GM19324 (cell line): ENCODE results near the gene UPB1.

Experiments used
- ATAC-seq: cut with Tn5 transposase; IDR thresholded peaks from one replicate; pipeline ENCODE4 v1.9.1; 2021; ENCODE audit warnings: mild to moderate bottlenecking, moderate library complexity; ENCODE audit not compliant: unreplicated experiment, low FRiP score

Gene UPB1

DNA sequence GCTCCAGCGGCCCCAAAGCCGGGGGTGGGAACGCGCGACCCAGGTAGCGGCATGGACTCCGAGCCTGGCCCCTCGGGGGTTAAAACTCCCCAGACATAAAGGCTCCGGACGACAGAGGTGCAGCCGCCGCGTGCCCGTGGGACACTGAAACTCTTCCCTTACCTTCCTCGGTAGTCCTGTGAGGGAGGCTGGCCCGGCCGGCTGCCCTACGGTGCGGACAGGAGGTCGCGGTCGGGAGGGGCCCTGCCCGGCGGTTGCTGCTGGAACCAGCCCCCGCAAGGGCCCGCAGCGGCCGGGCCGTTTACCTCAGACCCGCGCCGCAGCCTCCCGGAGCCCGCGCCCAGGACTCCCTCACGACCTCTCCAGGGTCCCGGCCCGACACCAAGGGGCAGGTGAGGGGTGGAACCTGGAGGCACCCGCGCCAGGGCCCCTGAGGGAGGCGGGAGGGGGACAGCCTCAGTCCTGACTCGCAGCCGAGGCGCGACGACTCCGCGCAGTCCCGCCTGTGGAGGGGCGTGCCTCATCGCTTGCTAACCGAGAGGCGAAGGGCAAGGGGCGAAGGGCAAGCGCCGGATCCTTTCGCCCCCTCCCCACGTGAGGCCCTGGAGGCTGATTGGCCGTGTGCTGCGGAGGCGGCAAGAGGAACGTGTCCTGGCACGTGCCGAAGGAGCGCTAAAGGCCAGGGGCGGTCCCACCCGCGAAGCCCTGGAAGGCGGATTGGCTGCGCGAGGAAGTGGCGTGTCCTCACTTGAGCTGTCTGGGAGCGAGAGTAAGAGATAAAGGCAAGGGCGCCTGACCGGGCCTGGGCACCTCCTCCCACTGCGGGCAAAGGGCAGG lies at the start of gene UPB1:
Gene UPB1, plus strand, starts transcription at position 805 of the 837 bp plus-strand sequence. CDS start 72 bp downstream, outside the sequence.
- ATAC-seq, result no peak

DNA sequence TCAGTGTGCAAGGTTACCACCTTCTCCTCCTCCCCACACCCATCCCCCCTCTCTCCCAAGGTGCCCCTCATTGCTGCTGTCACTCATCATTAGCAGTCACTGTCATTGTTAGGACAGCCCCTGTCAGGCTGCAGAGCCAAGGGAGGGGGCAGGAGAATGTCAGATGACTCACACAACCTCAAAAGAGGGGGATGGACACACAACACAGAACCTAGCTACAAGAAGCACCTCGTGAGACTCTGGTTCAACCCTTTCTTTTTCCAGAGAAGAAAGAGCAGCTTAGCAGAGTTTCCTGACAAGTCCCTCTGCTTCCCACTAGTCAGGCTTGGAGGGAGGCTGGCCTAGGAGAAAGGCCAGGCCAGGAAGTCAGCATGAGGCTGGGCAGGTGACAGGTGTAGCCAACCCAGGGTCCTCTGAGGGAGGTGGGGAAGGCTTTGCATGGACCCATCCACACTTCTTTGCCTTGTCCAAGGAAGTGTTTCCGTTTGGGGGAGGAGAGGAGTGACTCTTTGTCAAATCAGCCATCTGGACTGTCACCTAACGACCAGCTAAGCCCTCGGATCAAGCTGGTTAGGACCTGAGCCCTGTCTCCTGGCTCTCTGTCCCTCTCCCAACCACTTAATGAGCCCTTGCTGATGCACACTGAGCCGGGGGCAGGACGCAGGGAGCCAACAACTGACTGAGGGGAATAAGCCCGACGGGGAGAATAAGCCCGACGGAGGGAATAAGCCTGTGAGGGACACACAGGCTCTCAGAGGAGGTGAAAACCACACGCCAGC lies 49.5 kb upstream of the UPB1 start:
- no peak for ATAC-seq

DNA sequence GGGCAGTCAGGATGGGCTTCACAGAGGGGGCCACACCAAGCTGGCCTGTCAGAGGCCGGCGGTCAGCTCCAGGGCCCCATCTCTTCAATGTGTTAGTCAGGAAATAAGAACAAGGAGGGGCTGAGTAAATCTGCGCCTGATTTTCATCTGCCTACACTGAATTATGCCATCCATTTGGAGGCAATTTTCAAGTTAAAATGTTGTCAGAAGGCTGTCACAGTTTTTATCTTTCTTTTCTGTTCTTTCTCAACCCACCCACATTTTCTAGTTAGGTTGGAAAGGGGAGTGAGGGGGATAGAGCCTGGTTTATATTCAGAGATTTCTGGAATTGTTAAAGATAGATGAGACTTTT lies 48.9 kb upstream of the UPB1 start:
- ATAC-seq, result no peak

DNA sequence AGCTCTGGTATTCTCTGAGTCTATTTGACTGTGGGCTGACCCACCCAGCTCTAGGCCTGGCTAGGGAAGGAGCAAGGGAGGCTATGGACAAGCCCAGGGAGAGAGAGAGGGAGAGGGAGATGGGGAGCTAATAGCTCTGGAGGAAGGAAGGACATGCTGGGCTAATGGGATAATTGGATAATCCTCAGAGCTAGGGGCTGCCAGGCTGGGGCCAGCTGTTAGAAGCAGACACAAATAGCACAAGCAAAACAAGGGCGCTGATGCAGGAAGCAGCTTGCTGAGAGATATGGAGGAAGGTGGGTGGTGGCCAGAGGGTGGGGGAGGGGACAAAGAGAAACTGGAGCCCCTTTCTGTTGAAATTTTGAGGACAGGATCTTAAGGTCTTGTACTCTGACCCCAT lies 44.5 kb upstream of the UPB1 start:
- no peak for ATAC-seq

DNA sequence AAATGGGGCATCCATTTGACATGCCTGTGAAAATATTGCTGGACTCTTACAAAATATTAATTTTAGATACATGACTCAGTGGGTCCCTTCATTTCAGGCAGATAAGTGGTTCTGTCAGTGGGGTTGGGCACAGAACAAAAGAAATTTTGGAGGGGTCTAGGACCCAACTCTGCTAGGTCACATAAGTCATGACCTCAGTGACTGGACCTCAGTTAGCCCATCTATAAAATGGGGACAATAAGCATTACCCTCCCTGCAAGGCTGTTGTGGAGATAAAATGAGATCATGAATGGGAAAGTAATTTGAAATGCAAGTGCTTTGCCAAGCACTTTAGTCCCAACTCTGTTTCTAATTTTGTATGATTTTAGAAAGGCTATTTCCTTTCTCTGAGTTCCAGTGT lies 44.0 kb upstream of the UPB1 start:
- no peak for ATAC-seq

DNA sequence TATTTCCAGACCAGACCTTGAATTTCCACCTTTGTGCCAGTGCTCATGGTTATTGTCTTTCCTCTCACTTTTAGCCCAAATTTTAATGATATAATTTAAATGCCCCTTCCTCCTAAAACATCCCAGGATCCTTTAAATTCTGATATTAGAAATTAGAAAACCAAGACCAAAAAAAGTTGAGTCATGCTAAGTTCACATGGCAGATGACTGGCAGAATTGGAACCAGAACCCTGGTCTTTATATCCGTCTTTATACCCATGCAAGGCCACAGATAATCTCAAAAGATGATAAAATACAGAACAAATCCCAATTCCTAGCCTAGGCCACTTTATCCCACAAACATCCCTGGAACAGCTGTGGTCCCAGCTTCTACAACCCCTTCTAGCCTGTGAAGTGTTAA lies 41.3 kb upstream of the UPB1 start:
- no peak for ATAC-seq

DNA sequence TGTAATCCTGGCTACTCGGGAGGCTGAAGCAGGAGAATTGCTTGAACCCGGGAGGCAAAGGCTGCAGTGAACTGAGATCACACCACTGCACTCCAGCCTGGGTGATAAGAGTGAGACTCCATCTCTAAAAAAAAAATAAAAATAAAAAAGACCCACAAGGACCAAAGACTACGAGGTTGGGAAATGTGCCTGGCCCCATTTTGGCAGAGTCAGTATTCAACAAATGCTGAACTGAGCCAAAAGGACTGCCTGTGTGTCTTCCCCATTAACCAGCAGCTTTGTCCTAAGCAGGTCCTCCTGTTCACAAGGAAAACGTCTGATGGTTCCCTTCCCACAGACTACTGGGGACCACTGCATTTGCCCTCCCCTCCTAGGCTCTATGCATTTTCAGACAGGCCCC lies 40.1 kb upstream of the UPB1 start:
- no peak for ATAC-seq

DNA sequence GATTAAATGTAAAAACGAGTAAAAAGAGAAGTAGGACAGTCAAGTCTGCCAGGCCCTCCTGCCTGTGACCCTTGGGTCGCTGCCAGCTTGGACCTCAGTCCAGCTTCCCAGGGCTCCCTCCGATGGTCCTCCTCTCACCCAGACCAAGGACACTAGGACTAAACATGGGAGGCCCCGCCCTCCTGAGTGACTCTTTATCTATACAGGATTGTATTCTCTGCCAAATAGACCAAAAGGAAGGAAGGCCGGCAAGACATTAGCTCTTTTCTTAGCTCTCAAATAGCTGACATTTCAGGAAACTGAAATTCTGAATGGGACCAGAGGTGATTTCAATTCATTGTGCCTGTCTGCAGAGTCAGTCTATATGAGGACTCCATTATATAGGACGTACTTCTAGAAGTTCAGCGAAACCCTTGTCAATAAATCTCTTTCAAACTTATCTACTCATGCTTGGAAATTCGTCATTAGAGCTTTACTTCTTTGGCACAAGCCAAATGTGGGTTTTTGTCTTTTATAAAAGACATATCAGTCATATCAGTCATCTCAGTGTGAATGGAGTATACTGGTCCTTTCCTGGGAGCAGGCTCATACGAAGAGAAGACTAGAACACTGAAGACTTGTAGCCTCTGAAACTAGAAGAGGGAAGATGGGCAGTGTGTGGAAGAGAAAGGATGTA lies 39.2 kb upstream of the UPB1 start:
- no peak for ATAC-seq

DNA sequence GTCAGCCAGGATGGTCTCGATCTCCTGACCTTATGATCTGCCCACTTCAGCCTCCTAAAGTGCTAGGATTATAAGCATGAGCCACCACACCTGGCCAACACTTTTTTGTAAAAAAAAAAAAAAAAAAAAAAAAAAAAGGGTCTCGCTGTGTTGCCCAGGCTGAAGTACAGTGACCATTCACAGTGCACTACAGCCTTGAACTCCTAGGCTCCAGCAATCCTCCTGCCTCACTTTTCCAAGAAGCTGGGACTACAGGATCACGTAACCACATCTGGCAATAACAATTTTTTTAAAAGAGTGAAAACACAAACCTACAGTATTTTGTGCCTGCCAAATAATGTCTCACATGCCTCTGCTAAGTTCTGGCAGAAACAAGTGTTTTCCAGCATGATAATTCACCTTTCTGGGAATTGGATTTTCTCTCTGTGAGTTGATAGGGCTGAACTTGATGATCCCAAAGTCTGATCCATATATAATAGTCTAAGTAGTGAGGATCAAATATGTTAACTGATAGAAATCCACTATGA lies 37.2 kb upstream of the UPB1 start:
- ATAC-seq, result no peak

DNA sequence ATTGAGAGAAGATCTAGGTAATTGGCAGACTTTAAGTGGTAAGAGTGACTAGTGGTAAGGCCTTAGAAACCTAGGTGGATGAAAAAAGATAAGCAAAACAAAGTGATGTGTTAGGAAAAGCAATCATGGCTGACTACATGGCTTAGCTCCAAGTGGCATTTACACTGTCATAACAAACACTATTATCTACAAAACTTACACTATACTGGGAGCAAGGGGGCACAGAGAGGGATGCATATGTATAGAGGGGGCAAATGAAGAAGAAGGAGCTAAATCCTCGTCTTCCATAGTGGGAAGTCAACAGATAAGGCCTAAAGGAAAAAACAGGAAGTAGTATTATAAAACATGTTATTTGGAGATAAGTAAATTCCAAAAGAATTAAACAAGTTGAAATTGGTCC lies 35.2 kb upstream of the UPB1 start:
- ATAC-seq, result no peak

DNA sequence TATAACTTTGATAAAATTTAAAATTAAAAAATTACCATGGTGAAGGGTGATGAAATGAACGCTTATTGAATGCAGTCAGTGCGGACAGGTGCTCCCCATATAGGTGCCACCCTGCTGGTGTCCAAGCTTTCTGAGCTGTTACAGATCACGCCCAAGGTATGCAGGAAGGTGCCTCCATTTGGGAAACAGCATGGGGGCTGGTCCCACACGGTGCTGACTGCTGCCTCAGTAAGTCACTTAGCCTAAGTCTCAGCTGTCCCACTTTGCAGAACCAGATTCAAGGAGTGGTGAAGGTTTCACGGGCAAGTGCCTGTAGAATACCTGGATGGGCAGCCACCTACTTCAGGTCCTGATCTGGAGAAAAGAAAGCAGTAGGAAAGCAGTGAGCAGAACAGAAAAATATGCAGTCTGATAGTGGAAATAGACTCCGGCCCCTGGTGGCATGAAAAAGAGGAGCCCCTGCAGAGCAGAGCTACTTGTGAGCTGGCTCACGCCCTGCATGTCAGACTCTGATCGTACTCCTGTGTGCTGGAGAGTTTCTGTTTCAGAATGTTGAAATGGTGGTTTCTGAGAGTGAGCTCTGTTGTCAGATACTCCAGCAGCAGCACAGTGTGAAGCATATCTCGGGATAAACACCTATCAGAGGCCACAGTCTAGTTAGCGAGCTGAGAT lies 34.6 kb upstream of the UPB1 start:
- peak; percentile 48 for ATAC-seq

DNA sequence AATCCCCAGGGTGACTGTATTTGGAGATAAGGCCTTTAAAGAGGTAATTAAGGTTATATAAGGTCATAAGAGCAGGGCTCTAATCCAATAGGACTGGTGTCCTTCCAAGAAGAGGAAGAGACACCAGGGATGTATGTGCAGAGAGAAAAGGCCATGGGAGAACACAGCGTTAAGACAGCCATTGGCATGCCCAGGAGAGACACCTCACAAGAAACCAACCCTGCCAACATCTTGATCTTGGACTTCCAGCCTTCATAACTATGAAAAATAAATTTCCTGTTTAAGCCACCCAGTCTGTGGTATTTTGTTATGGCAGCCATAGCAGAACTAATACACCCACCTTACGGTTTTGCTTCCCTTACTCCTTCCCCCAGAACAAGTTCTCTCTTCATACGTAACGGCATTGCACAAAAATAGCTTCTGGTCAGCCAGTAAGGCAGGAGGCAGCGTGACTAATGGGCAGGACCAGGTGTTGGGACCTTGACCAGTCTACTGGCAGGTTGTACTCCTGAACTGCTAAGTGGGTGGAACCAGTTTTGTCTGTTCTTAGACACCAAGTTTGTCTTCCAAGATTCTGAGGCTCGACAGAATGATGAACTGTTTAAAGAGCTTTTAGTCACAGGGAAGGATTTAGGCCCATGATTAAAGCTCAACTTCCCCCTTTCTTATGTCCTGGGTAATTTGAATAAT lies 31.9 kb upstream of the UPB1 start:
- no peak for ATAC-seq

DNA sequence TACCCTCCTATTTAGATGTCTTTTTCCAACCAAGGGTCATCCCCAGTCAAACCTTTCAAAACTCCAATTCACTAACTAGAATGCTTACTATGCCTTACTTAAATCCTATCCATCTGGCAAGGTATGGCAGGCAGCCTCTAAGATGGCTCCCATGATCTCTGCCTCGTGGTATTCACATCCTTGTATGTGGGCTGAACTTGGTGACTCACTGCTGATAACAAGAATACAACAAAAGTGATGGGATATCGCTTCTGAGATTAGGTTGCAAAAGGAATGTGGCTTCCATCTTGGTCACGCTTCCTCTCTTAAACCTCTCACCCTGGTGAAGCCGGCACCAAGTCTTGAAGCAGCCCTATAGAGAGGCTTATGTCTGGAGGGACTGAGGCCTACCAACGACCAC lies 29.6 kb upstream of the UPB1 start:
- ATAC-seq, result no peak

DNA sequence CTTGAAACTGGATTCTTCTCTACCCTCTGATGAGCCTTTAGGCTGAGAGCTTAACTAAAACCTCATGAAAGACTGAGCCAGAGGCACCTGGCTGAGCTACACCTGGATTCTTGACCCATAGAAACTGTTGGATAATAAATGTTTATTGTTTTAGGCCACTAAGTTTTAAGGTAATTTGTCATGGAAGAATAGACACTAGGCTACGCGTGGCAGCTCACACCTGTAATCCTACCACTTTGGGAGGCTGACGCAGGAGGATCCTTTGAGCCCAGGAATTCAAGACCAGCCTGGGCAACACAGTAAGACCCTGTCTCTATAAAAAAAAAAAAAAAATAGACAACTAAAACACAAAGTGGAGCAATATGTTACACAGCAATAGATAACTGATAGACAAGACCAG lies 29.2 kb upstream of the UPB1 start:
- no peak for ATAC-seq

DNA sequence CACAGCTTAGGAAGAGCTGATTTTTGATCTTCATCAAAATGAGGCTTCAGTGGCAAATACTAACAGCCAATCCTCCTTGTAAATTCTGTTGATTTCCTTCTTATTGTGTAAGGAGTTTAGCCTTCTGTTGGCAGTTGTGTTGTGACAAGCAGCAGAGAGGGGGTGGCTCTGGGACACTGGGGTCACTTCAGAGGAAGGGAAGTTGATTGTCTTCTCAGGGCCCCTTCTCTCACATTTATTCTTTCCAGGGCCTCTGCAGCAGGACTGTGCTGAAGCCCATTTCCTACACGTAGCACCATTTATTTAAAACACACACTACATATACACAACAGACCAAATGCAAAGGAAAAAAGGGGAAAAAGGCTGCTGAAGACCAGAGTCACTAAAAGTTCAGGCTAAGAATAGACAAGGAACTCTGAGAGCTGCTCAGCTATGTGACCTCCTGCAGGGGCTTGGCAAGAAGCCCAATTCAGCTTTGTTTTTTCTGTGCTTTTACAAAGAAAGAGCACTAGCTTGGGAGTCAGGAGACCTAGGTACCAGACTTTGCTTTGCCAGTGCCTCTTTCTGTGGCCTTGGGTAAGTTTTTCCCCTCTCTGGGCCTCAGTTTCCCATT lies 28.3 kb upstream of the UPB1 start:
- no peak for ATAC-seq

DNA sequence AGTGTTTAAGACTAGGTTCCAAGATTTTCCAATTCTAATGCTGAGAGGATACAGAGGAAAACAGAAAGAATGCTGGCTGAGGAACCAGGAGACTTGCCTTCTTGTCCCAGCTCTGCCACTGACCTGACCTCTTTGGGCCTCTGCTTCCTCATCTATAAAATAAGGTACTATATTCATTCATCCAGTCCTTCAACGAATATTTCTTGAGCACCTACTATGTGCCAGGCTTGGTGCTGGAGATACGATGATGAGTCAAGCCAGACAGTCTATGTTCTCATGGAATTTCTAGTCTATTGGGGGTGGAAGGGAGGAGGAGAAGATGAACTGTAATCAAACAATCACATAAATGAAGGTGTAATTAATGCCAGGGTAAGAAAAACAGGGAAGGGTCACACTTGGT lies 27.8 kb upstream of the UPB1 start:
- ATAC-seq, result no peak

DNA sequence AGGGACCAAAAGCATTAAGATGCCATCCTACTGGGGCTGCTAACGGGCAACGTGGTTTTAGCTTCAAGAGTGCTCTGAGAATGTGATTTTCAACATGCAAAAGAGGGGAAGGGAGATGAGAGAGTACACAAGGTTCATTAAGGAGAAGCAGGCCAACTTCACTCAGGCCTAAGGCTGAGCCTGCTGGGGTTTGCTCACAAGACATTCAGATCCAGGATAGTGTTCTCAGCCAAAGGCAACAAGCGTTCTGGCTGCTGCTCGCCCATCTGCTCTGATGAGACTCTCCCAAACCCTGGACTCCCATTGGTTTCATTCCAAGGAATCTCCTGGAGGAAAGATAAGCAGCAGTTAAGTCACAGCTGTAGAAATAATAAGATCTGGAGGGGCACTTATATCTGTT lies 23.6 kb upstream of the UPB1 start:
- ATAC-seq, result no peak

DNA sequence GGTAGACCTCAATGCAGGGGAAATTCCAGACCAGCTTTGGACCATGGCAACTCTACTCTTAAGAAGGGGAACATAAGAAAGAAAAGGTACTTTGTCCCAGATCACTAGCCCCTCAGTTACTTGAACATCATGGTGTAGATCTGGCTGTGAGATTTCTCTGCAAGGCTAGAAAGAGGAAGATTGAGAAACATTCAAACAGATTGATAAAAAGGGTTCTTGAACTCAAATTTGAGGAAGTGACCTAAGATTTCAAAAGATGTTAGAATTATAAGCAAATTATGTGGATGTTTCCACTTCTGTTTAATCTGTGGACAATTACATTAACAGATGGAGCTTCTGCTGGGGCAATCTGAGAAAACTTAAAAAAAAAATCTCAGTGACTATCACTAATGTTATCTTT lies 21.8 kb upstream of the UPB1 start:
- ATAC-seq, result no peak

DNA sequence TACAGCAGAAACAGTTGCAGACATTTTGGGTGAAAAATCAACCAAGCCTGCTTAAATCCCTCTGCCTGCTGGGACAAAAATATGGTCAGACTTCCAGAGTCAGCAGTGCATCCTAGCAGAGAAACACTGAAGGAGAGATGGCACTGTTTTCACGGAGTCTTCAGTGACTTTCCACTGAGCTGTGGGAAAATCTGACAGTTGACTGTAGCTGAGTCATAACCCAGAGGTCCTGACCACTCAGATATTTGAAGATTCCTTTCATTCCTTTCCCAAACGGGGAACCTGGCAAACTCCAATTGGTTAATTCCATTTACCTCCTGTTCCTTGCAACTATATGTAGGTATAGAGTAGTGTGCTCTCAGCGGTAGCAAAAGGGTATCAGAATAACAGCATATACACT lies 20.9 kb upstream of the UPB1 start:
- ATAC-seq, result no peak
